ENCODE results near the gene ADD3.
"Not testable (repeated sequence)": the region's sequence is repeated elsewhere in the genome, so short reads cannot be mapped to it uniquely, and the experiment has no call there.

Gene ADD3

GRCh38 chr10:110035070-110035921 is 27.5 kb downstream of the ADD3 start:
- no peak for DNase-seq

- no peak for DNase-seq
Measured at GRCh38 chr10:110036640-110037039, 28.9 kb downstream of the ADD3 start.

- DNase-seq = no peak
Measured at GRCh38 chr10:110039254-110039653, 31.5 kb downstream of the ADD3 start.

- DNase-seq = no peak
Measured at GRCh38 chr10:110040108-110040507, 32.3 kb downstream of the ADD3 start.

- no peak for DNase-seq
Measured at GRCh38 chr10:110040767-110041478, 33.1 kb downstream of the ADD3 start.

- no peak for DNase-seq
Measured at GRCh38 chr10:110041479-110041829, 33.7 kb downstream of the ADD3 start.

- no peak for DNase-seq
Measured at GRCh38 chr10:110042181-110042580, 34.4 kb downstream of the ADD3 start.

- no peak for DNase-seq
Measured at GRCh38 chr10:110042891-110043290, 35.1 kb downstream of the ADD3 start.

- DNase-seq = no peak
Measured at GRCh38 chr10:110044681-110045080, 36.9 kb downstream of the ADD3 start.

- DNase-seq = no peak
Measured at GRCh38 chr10:110045772-110046171, 38.0 kb downstream of the ADD3 start.

GRCh38 chr10:110048145-110048544 is 40.4 kb downstream of the ADD3 start:
- not testable (repeated sequence) for DNase-seq

- no peak for DNase-seq
Measured at GRCh38 chr10:110048781-110049180, 41.0 kb downstream of the ADD3 start.

GRCh38 chr10:110049889-110050591 is 42.3 kb downstream of the ADD3 start:
- DNase-seq = not testable (repeated sequence)

GRCh38 chr10:110051487-110051886 is 43.7 kb downstream of the ADD3 start:
- DNase-seq = no peak

- no peak for DNase-seq
Measured at GRCh38 chr10:110052916-110053315, 45.1 kb downstream of the ADD3 start.

GRCh38 chr10:110056822-110057221 is 49.0 kb downstream of the ADD3 start:
- no peak for DNase-seq

GRCh38 chr10:110057456-110057855 is 49.7 kb downstream of the ADD3 start:
- DNase-seq = no peak

GRCh38 chr10:110058212-110058611 is 50.4 kb downstream of the ADD3 start:
- no peak for DNase-seq

- DNase-seq = no peak
Measured at GRCh38 chr10:110059925-110060324, 52.1 kb downstream of the ADD3 start.

GRCh38 chr10:110061687-110062086 is 53.9 kb downstream of the ADD3 start:
- DNase-seq = no peak

GRCh38 chr10:110065269-110065668 is 57.5 kb downstream of the ADD3 start:
- DNase-seq = no peak

- peak; percentile 94 for DNase-seq
Measured at GRCh38 chr10:110067960-110068770, 60.4 kb downstream of the ADD3 start.

- no peak for DNase-seq
Measured at GRCh38 chr10:110068780-110069179, 61.0 kb downstream of the ADD3 start.
